HG03439 (cell line): ENCODE data around the gene ADAM30.
"Not testable (repeated sequence)": the region's sequence is repeated elsewhere in the genome, so short reads cannot be mapped to it uniquely, and the experiment has no call there.

ENCODE experiments used
- ATAC-seq: cut with Tn5 transposase; IDR thresholded peaks from one replicate; pipeline ENCODE4 v1.9.1; 2021; ENCODE audit warnings: mild to moderate bottlenecking, moderate library complexity; ENCODE audit not compliant: unreplicated experiment

ADAM30 gene

DNA sequence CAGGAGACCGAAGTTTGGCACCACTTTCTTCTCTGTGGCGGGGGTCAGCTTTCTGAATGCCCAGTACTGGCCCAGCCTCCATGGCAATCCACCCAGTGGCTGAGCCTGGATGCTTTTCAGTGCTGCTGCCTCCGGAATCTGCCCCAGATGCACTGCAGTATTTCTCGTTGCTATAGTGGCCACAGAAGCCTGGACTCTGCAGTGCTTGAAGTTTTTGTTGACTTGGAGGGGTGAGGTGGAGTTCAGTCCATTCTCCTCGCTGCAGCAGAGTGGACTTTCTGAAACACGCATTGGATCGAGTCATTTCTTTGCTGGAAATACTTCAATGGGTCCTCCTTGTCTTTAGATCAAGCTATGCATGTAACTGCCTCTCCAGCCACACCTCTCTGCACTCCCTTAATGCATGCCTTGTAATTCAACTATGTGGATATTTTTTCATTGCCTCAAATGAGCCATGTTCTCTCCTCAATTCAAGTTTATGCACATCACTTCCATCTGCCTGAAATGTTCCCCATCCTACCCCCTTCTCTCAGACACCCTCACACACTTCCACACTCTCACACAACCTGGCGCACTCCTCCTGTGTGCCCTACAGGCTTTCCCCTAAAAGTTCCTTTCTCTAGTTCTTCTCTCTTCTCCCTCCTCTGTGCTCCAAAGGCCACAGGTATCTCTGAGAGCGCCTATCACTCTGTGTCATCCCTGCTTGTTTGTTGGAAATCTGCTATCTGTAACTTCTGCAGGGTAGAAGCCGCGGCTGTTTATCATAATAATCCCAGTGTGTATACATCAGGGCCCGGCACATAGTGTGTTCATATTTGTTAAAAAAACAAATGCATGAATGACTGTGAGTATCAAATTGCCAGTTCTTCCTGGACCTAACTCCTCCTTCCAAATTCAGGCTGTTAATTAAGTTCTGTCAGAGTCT, 16.5 kb downstream of the ADAM30 start:
- ATAC-seq, result no peak

DNA sequence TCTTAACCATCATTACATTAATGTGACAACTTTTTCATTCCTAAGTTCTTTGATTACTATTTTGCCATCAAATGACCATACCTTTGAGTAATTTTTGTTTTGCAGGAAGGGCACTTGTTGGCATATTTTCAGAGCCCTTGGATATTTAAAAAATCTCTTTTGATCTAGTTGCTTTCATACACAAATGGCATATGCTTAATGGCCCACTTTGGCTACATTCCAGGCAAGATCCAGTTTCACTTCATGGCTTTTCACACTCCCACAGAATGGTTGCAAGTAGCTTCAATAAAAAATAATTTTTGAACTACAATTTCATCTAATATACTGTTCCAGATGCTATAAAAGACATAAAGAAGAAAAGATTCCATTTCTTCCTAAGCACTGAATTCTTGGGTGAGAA, 18.1 kb downstream of the ADAM30 start:
- no peak for ATAC-seq

DNA sequence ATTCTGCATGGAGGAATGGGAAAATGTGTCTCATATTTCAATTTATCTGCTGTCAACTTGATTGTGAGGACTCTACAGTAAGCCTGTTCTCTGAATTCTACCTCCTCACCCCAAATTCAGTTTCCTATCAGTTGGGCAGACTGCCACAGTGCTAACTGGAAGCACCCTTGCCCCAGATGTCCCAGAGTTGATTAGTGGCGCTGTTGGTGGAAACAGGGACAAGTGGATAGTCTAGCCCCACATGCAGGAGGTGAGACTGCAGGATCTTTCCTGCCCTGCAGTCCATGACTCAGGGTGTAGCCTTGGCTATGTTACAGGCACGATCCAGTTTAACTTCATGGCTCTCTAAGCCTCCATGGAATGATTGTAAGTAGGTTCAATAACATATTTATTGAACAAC, 22.1 kb downstream of the ADAM30 start:
- no peak for ATAC-seq

DNA sequence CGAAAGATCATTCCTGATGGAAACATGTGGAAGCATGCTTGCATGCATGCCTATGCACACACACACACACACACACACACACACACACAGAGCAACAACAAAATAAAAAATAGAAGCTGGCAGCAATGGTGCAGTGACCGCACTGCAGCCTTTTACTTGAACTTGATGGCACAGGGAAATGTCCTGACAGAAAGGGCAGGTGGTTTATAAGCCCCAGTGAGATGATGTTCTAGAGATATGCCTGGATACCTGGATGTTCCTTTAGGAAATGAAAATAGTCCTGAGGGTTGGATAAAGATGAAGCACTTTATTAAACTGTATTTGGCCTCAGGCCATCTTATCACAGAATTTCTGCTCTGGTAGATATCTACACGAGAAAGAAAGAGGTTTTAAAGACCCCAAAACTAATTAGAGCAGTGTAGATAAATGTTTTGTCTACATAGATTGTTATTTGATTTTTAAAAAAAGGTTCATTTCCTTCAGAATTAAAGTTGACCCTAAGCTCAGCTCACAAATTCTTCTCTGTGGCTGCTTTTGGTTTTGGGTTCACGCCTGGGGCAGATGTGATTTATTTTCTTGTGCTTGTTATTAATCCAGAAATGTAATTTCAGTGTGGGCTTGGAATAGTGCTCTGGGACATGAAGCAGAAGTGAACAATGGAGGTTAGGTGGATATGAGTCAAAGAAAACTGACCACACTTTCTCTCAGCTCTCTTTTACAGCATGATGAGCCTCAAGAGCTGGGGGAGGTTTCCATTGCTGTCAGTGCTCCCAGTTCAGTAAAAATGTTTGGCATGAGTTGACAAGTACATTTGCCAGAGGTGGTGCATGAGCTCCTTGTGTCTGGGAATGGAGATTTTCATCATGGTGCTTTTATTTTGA, 22.9 kb downstream of the ADAM30 start:
- ATAC-seq, result no peak

DNA sequence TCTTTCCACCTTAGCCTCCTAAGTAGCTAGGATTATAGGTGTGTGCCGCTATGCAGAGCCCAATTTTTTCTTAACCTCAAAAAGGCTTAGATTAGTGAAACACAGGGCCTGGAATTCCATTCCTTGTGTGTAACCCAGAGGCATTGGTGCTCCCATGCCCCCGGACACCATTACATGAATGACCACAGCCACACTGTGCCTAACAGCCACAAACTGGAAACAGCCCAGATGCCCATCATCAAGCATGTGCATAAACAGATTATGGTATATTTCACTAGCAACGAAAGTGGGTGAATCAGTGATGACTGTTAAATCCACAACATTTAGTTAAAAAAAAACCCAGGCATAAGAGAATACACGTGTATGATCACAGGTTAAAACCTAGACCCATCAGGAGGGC, 24.4 kb downstream of the ADAM30 start:
- ATAC-seq, result no peak

DNA sequence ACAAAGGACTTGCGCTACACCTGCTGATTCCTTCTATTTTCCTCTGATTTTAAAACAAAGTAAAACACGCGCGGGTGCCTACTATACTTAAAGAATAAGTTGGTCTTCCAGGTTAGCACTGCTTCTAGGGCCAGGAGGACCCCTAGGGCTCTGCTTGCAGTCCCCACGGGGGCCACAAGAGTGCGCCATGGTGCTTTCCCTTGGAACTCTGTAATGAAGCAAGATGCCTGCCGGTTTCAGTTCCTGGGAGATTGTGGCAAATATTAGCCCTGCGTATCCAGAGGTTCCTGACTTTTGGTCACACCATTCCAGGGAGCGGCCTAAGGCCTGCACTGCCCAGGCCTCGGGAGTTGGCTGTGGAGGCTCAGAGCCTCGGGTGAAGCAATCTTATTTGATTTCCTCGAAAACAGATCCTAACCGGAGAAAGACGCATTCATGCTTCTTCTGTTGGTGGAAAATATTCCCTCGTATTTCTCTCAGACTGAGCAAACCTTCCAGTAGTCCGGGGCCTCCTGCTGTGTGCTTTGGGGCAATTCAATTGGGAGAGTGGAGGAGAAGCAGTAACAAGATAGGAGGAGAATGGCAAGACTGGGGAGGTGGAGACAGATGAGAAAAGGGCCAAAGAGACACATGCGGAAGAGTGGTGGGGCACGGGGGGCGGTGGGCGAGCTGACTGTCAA, 25.3 kb downstream of the ADAM30 start:
- ATAC-seq, result no peak

DNA sequence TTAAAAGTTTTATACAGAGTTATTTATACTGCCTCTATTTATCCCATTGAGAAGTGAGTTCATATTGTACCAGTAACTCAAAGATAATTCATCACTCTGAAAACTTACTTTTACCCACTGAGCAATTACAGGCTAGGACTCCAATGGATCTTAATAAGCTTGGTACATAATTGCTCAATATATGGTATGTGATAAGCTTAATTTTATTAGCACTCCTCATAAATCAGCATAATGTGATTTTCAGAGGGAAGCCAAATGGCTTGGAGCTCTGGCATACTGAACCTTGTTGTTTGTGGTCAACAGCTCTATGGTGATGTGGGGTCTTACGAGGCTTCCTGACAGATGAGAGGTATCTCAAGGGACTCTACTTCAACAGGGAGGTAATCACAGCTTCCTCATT, 26.3 kb downstream of the ADAM30 start:
- no peak for ATAC-seq

DNA sequence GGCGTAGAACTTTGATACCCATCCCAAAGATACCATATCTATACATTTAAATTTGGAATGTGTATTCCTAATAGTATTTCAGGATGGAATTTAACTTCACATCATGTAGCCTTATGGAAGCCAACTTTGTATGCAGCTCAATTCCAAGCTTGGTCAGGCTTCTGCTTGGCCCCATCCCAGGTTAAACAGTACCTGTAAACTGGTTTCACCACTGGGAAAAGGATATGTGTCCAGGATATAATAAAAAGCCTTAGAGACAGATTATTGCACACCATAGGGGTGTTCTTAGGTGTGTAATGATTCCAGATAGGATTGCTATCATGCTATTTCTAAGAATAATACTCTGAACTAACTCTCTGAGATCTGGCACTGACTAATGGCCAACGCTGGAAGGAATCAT, 28.1 kb downstream of the ADAM30 start:
- ATAC-seq, result no peak

DNA sequence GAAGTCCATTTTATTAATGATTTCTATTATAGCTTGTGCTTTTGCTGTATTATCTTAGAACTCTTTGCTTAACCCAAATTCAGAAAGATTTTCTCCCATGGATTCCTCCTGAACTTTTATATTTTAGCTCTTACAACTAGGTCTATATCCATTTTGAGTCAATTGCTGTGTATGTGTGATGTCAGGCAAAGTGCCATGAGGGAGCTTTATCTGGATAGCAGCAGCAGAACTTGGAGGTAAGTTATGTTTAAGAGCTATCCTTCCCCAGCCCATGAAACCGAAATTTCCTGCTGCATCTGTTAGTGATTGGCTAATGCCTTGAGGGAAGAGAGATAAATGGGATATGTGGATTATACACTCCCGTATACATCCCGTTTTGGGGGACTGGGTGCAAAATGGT, 29.9 kb downstream of the ADAM30 start:
- ATAC-seq, result no peak

DNA sequence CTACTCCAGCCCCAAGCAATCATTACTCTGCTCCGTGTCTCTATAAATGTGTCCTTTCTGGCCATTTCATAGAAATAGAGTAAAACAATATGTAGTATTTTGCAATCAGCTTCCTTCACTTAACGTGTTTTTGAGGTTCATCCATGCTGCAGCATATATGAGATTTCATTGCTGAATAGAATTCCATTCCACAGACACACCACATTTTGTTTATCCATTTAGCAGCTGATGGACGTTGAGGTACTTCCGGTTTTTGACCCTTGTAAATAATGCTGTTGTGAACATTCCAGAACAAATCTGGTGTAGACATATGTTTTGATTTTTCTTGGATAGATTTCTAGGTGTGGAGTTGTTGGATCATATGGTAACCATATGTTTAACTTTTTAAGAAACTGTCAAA, 30.7 kb downstream of the ADAM30 start:
- ATAC-seq, result no peak

DNA sequence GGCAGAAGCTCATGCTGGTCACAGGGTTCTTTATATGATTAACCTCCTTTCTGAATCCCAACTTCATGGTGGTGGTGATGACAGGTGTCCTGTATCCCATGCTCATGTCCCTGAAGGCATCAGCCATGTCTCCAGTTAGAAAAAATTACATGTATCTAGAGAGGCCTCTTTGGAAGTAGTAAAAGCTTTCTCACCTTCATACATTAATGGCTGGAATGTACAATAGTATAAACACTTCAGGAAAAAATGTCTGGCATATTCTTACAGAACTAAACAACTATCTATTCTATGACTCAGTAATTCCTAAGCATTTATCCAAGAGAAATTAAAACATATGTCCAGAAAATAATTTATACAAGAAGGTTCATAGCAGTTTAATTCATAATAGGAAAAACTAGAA, 34.0 kb downstream of the ADAM30 start:
- ATAC-seq, result no peak

DNA sequence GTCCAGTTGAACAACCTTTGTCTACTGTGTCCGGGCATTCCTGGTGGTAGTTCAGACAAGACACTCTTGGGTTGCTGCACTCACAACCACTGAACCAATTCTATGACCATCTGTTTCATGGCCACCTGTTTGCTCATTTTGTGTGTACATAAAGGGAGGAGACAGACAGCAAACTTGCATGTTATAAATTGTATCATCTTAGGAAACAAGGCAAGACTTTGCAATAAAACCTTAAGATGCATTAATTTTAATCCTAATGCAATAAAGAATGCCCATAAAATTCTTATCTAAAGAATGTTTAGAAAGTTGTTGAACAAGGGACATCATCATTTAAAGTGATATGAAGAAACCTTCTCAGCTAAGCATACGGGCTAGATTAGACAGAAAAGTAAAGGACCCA, 34.8 kb downstream of the ADAM30 start:
- no peak for ATAC-seq

DNA sequence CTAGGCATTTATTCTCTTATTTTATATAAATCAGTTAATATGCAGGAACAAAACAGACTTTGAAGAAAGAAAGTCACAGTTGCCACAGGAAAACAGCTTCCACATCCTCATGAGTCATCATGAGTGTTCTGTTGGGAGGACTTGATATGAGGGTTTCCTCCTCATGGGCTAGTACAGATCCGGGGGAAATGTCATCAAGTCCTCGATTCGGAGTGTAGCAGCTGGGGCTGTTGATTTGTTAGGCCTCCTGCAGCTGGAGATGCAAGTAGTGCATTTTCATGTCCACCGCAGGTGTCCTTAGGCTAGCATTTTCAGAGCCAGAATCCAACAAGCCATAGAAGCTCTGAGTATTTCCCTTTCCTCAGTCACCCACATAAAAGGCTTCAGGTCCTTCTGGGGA, 36.7 kb downstream of the ADAM30 start:
- ATAC-seq, result no peak

DNA sequence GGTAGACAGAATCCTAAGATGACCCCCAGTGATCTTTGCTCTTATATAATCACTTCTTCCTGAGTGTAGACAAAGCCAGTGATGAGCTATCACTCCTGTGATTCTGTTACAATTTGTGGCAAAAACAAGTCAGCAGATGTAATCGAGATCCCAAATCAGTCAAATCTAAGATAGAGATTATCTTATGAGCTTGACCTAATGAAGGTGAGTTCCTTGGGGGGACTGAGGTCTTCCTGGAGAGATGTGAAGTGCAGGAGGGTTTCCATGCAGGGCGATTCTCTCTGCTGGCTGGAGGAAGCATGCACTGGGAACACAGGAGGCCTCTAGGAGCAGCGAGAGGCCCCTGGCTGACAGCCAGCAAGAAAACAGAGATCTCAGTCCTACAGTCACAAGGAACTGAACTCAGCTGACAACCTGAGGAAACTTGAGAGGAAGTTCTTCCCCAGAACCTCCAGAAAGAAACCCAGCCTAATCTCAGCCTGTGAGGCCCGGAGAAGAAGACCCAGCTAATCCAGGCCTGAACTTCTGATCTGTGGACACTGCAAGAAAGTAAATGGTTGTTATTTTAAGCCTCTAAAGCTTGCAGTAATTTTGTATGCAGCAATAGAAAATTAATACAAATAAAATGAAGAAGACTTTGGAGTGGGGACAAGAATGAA, 37.6 kb downstream of the ADAM30 start:
- ATAC-seq, result not testable (repeated sequence)

DNA sequence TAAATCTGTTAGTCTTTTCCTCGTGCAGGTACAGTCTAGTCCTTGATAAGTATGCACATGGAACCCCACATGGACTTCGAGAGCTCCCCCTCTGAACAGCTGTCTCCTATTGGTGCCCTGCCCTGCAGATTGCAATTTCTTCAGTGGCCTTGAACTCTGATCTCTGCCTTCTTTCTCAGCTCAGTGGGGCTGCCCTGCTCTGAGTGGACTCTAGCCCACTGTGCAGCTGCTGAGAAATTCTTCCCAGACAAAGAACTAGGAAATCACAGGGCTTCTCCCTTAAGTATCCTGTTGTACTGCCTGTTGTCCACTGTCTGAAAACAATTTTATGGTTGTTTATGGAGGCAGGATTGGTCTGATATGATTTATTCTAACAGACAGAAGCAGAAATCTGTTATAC, 38.2 kb downstream of the ADAM30 start:
- ATAC-seq, result no peak

DNA sequence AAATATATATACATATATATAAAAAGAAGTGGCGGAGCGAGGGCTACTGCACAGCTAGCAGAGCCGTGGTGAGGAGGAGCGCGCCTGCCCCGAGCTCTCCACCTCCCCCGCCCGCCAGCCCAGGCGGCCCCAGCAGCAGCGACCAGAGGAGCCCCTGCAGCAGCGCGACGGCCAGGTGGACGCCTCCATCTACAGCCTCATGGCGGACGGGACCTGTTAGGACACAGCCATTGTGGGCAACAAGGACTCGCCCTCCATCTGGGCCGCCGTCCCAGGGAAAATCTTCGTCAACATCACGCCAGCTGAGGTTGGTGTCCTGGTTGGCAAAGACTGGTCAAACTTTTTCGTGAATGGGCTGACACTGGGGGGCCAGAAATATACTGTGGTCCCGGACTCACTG, 43.2 kb downstream of the ADAM30 start:
- no peak for ATAC-seq

DNA sequence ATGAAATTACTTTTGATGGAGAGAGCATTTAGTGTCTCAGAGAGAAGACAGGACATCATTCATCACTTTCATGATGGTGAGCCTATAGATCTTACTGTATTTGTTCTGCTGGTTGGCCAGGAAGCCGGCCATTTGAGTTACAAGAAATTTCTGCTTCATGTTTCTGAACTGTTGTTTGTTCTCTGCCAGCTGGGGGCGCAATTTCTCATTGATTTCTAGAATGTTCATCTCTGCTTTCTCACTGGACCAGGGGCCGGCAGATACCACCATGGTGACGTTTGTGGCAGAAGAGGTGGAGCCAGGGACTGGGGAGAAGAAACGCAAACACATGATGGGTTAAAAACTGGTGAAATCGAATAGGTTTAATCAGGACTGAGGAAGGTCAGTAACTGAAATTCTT, 52.1 kb downstream of the ADAM30 start:
- not testable (repeated sequence) for ATAC-seq
